HG02840 (cell line): Measurements from ENCODE around the gene HOTAIR.

ENCODE experiments used
- ATAC-seq: cut with Tn5 transposase; IDR thresholded peaks from one replicate; pipeline ENCODE4 v1.9.1; 2021; ENCODE audit warnings: mild to moderate bottlenecking, moderate library complexity, moderate number of reproducible peaks; ENCODE audit not compliant: unreplicated experiment, low FRiP score

The HOTAIR gene

DNA sequence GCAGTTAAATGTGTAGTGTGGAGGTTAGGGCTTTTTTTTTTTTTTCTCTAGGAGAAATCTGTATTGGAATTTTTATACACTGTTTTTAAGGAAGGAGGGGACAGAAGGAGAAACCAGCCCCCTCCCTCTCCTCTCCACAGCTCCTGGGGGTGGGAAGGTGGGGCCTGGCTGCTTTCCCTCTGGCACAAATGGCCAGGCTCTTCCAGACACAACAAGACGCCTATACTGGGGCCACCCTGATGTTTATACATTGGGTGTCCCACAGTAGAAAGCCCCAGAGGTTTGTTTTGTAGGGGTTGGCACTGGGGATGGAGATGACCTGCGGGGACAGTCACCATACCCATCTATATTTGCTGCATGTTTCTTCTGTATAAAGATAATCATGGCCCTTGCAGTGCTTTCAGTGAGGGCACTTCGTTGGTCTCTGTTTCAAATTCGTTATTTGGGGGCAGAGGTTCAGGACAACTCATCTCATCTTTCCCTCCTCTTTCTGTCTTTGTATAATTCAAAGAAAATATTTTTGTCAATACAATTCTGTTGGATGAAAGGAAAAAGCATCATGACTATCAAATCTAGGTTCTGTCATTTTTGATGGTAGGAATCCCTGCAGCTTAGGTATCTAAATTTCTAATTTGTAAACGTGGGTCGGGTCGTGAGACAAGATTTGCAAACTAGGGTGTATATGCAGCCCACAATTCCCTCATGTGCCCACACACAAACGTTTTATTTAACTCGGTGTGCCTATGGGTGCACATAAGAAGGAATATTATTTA, 2.3 kb upstream of the HOTAIR start:
- ATAC-seq, result no peak

DNA sequence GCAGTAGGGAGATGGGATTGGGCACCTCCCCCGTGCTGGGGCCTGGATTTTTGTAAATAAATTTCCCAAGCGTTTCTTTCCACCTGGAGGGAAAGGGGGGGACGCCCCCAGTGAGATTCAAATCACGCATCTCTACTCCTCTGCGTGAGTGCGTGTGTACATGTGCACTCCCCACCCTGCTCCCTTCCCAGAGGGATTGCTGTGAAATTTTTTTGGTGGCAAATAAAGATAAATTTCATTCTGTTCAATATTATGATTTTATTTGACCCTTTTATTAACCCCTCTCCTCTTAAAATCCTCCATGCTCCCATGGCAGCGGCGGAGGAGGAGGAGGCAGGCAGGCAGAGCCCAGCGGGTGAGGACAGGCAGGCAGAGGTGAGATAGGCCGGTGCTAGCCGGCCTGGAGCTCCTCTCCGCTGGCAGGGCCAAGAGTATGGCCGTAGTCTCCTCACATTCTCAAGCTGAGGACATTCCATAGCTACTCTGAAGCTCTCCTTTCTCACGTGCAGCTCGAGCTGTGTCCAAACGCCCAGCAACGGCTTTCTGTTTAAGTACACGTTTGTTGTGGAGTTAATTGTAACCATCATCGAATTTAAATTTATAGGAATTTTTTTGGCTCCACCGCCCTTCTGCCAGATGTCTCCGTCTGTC, 1.5 kb upstream of the HOTAIR start:
- no peak for ATAC-seq

DNA sequence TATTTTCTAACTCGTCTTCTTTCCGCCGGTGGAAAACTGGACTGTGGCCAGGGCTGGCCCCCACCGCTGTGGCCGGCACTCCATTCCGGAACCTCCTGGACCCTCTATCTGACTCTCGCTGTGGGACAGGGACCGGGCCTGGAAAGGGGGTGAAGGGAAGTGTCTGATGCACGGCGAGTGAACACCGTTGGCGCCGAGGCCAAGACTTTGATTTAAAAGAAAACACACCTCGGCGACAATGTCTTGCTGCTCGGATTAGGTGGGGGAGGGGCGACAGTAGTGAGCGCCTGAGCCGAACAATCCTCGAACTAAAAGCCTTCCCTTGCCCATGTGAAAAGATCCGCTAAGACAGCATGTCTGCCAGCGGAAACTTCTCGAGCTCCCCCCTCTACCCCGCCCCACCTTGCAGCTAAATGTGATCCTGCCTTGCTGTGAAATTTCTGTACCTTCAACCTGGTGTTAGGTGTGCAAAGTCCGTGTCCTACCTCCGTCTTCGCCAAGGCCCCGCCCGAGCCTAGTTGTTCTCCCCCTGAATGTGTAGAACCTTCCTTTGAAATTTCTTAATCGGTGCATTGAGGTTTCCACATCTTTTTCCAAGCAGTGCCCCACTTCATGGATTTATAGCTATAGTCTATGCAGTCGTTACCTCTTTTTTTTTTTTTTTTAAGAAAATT, 862 bp upstream of the HOTAIR start:
- ATAC-seq, result no peak

DNA sequence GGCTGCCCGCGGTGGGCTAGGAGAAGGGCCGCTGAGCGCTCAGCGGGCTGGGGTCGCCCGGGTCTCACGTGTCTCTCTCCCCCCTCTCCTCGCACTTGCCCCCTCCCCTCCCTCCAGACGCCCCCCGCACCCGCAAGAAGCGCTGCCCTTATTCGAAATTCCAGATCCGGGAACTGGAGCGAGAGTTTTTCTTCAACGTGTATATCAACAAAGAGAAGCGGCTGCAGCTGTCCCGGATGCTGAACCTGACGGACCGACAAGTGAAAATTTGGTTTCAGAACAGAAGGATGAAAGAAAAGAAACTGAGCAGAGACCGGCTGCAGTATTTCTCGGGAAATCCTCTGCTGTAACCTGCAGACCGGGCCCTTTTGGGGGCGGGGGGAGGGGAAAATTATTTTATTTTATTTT, 314 bp upstream of the HOTAIR start:
- ATAC-seq, result no peak

DNA sequence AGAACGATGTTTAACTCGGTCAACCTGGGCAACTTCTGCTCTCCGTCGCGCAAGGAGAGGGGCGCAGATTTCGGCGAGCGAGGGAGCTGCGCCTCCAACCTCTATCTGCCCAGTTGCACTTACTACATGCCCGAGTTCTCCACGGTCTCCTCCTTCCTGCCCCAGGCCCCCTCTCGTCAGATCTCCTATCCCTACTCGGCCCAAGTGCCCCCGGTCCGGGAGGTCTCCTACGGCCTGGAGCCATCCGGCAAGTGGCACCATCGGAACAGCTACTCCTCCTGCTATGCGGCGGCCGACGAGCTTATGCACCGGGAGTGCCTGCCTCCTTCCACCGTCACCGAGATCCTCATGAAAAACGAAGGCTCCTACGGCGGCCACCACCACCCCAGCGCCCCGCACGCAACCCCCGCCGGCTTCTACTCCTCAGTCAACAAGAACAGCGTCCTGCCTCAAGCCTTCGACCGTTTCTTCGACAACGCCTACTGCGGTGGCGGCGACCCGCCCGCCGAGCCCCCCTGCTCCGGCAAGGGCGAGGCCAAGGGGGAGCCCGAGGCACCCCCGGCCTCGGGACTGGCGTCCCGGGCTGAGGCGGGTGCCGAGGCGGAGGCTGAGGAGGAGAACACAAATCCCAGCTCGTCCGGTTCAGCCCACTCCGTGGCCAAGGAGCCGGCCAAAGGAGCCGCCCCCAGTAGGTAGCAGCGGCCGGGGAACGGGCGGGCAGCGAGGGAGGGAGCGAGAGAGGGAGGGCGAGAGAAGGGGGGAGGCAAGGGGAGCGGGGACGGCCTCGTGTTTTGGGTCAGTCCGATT, 1.3 kb downstream of the HOTAIR start:
- no peak for ATAC-seq

DNA sequence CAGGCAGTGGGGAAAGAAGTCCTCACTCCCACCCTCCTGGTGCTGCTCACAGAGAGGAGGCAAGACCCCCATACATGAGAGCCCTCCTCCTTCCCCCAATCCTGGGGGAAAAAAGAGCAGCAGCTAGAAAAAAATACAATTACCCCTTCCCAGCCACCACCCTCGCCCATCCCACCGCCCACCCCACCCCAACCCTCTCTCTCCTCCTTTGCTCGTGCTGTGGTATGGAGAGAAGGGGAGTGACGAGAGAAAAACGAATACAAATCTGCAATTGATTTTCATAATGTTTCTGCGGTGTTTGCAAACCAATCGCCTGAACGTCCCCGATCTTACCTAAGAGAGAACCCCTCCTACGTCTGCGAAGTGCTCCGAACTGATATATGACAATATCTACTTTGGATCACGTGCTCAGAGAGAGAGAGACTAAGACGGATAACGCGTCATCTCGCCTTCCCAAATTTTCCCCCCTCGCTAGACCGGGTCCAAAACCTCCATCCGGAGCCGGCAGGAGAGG, 2.0 kb downstream of the HOTAIR start, which contains the start of gene HOXC11:
TSS of gene HOXC11 (plus strand) at position 405 of the 514 bp plus-strand sequence. CDS start 116 bp downstream, outside the sequence.
- no peak for ATAC-seq

DNA sequence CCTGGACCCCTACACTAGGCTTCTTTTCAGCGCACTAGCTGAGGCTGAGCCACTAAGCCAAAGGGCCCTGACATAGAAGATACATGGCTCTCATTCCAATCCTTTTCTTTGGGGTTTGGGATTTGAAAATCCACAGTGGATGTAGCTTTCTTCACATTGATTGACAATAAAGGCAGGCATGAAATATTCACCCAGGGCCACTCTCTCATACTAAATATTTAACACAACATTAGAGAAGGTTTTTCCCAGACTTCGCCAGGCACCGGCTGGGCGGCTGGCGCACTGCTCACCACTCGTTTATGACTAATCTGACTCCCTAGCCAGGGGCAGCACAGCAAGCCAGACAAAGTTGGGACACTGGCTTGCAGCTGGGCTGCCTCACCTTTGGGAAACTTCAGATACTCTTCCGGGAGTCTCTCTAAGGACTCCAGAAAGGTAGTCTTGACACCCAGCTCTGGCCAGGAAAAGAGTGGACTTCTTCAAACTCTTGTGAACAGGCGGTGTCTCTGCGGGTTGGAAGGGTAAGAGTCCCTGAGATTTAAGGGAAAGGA, 2.5 kb downstream of the HOTAIR start:
- no peak for ATAC-seq

DNA sequence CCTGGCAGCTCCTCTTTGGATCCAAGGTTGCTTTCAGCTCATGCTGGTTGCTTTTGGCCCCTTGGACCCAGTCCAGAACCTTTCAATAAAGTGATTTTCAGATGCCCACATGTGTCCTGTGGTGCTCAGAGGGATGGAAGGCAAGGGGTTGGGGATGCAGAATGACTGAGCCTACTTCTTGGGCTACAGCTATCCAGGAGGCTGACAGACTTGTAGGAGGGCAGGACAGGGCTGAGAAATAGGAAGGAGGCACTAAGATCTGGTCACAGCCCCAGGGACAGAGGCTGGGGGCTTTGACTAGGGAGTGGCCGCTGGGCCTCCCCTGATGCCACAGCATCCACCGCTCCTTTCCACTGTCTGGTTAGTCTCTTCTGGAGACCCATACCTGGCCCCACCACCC, 3.1 kb downstream of the HOTAIR start:
- ATAC-seq, result no peak

DNA sequence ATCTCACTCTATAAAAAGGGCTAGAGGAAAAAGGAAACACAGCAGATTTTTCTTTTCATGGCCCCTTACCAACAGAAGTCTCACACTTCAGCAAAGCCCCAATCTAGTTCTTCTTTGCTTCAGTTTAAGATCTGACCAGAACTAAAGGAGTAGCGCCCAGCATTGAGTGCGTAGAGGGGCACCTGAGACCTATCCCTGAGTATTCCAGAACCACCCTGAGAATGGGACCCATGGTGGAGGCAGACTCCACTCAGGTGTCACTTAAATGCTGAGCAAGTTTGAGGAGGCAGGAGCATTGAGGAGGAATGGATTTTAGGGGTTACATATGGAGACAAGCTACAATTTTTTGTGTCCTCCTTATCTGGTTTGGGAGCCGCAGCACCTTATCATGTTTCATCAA, 3.6 kb downstream of the HOTAIR start:
- ATAC-seq, result no peak

DNA sequence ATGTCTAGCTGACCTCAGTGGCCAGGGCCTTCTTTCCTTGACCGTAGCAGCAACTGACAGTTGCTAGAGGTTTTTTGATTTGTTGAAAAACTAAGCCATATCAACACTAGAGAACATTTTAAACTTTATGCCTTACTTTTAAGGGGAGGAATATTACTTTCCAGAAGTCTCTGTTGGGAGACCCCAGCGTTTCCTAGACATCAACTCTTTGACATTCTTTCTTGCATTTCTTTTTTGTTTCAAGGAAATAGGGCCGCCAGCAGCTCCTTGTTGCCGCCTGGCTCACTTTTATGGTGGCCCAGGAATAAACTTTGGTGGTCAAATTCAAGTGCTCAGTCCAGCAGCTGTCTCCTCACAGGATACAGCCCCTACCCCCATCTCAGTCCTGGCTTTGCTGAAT, 4.3 kb downstream of the HOTAIR start:
- ATAC-seq, result no peak

DNA sequence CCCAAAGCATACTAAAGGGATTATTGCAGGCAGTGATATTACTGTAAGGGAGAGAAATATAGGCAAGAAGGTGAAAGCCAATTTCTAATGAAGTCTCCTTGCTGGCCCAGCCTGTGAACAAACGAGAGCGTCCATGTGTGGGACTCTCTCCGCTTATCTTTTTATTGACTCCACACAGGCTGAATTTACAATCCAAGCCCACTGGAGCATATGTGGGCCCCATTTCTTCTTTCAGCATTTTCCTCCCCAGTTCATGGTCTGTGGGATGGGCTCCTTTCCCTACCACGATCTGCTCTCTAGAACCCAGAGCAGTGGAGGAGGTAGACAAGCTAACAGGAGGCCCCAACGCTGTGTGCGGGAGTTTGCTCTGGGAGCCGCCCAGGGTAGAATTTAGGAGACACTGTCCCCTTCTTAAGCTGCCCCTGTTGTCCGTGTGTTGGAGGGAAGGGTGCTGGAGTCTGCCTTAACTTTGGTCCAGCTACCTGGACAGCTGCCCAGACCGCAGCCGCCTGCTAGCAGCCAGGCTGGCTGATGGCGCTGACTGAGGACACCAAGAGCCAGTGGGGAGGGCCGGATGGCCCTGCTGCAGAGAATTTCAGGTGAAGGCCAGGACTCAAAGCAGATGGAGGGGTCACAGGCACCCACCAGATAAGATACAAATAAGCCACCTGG, 5.0 kb downstream of the HOTAIR start:
- ATAC-seq, result no peak

DNA sequence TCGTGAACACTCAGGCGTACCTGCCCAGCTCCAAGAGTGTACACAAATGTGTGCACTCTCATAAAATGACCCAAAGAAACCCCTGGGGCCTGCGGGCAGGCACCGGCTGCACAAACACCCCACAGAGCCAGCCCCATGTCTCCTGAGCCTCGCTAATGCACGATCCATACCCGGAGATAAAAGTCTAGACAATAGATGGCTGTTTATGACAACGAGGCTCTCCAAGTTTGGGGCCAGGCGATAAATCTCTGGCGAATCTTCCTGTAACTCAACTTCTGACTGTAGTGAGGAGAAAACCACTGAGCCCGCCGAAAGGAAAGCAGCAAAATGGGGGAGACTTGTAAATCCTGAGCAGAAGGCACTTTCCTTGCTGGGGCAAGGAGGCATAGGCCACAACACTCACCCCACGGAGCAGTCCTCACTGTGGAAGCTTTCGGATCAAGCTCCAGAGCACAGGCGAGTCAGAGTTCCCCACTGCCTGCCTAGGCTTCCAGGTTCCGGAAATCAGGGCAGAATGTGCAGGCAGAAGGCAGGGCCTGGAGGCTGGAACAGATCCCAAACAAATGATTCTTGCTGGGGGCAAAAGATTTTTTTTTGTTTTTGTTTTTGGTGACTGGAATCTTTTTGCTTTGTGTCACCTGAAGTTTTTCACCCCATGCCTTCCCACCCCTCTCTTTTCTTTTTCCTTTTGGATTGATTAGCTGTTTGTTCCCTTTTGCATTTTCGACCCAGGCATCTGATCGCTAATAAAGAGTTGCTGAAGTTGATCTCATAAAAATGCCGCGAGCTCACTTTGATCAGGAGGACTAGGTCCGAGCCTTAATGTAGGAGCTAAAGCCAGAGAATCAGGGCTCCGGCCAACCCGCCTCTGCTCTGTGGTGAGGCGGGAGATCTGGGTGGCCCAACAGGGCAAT, 6.3 kb downstream of the HOTAIR start:
- no peak for ATAC-seq

DNA sequence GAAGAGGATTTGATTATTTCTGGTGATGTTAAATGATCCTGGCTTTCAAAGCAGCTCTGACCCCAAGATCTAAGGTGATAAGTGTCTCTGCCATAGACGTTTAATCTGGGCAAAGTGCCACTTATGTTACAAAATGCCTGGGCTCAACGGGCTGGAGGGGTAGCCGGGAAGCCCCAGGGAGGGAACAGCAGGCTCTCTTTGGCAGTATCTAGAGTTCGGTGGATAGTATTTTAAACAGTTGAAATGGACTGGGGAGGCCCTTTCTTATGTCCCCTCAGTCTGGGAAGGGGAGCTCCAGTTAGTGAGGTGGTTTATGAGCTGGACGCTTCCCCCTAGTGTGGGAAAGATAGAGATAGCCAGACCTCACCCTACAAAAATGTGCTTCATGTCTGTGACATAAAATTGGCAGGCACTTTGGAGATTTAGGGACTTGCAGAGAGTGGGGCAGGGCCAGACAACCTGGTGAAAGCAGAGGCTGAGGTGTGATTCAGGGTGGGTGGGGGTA, 7.3 kb downstream of the HOTAIR start:
- no peak for ATAC-seq

DNA sequence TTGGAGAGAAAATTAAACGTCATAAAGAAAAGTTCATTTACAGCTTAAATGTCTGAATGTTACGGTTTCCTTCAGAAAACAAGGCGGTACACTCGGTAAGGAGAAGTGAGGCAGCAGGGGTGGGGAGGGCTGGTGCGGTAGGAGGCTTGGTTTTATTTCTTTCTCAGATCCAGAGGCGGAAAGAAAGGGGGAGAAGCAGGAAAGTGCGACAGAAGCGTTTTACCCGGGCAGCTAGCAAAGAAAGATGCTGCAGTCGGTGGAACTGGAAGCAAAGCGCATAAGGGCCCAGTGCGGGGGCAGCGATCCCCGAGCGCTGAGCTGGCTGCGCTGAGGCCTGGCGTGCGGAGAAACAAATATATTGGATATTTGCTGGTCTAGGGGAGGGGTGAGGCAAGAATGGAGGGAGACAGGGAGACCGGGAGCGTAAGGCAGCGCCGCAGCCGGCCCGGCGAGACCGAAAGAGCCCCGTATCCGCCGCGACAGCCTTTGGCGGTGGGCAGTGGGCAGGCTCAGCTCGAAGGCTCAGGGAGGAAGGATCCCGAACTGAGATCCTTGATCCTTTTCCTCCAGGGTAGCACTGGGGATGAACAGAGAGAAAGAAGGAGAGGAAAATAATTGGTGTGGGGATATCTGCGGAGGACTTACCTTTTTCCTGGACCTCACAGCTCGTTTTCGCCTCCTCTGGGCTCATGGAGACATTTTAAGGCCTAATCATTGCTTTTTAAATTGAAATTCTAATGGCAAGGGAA, 8.2 kb downstream of the HOTAIR start:
- no peak for ATAC-seq

DNA sequence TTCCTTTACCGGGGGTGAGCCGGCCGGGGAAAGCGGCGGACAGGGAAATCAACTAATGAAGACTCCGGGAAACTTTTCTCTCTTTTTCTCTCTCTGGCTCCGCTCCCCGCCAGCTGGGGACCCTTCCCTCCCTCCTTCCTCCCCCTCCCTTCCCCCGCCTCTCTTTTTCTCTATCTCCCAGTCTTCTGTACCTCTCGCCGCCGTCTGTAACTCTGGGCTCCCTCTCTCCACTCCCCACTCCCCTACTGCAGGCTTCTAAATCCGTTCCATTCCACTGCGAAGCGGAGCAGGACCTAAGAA, 8.7 kb downstream of the HOTAIR start:
- ATAC-seq, result no peak

DNA sequence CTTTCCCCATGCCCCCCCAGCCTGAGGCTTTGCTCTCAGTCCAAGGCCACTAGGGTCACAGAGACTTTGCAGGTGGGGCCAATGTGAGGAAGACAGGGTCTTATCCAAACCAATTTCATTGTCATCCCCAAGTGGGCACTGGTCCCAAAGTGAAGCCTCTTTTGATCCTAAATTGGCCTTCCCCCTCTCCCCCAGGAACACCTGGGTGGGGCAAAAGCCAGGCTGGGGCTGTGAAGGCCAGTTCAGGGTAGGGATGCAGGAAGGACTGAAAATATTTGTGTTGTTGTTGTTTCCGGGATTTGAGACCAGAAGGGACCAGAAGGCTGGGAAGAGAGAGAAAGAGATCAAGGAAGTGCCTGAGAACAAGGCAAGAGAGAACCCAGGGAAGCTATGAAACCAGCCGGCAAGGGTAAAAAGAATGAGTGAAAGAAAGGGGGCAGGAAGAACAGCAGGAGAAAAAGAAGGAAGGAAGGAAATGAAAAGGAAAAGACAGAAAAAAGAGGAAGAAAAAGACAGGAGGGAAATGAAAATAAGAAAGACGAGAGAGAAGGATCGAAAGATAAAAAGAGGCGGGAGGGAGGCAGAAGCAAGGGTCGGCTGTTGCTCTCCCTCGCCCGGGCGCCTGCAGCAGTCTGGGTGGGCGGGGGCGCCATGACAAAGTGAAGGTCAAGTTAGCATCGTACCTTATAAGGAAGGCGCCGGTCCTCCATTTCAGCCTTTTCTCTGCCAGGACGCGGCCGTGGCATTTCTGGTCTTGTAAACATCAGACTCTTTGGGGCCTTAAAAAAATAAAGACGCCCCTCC, 9.3 kb downstream of the HOTAIR start:
- ATAC-seq, result no peak

DNA sequence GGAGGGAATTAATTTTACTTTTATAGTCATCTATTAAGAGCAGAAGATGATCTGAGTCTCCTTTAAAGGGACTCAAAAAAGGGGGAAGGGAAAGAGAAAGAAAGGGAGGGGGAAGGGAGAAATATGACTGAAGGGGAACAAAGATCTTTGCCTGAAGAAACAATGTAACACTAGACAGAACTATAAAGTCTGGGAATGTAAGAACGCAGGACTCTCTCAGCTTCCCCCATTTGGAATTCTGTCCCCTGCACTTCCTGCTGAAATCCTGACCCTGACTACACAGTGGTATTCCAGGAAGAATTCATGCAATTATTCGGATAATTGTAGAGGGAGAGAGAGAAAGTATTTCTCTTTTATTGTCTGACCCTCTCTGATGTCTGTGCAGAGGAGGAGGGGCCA, 10.4 kb downstream of the HOTAIR start:
- no peak for ATAC-seq
